Measurements from ENCODE around the gene IQCH.

The IQCH gene

DNA sequence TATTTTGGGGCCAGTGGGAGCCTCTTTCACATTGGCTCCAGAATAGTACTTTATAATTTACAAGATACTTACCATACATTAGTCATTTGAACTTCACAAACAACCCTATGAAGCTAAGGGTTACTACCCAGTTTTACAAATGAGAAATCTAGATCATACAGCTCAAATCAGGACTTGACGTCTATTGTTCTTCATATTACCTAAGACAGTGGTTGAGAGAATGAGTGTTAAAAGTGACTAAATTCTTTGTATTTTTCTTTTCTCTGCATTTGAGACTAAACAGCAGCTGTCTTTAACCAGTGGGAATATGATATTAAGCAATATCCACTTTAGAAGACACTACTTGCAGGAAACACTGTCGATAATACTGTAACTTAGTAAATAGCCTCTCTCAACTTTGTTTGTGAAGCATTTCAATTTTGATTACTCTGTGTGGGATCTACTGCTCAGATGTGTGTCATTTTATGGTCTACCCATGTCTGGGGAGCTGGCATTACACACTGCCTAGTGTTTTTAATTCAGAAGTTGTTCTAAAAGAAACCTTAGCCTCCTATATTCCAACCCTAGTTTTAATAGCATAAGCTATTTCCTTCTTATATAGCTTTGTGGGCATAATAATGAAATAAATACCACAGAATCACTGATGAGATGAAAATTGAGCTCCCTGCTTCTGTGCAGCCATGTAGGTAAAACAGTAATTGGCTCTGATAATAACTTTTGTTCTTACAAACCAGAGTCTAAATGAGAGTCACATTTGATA is 45.9 kb downstream of the IQCH start:
- DNase-seq, result no peak

DNA sequence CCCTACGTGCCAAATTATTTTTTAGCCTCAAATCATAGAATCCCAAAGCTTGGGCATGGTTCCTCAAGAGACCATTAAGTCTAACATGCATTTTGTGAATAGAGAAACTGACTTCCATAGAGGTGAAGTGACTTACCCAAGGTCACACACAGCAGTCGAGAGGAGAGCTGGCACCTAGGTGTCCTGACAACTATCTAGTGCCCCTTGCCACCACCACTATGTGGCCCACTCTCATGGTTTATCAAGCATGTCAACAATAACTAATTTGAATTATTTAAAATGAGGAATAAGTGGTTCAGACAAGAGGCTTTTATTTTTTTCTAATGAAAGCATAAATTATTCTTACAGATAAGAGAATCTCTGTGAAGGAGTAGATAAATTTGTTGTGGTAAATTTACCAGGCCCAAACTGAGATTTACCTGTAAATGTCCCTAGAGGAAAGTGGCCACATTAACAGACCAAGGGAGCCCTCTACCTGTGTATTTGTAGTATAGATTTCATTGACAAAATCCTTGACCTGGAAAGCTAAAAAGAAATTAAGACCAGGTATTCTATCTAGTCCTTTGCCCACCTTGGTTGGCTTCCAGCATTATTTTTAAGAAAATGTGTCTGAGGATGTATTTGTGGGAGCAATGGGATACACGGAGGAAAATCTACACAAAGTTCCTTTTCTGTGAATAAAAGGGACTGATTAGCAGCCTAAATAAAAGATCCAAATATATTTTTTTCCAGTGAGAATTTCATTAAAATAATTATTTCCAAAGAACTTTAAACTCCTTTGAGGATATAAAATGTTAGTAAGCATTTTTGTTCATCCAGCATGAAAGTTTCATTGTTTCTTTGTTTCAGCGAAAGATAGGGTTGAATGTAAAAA is 49.1 kb downstream of the IQCH start:
- DNase-seq, result peak in 1 of 51 donors; percentile 0

- DNase-seq, result no peak
Measured at GRCh38 chr15:67304778-67305177, 50.2 kb downstream of the IQCH start.

DNA sequence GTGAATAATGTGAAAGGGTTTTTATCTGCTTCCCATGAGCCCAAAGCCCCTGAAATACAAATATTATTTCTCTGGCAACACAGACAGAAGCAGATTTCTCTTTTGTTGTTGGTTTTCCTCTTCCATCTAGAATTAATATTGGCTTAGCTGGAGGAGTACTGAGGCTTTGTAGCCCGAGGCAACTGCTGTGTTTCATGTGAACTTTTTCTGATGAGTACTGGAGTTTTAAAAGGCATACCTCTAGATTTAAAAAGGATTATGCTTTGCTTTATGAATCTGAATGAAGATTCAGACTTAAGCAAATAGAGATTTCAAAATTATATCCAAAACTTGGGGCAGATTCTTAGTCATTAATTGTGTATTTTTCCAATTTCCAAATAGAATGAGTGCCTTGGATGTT is 50.9 kb downstream of the IQCH start:
- DNase-seq, result no peak

DNA sequence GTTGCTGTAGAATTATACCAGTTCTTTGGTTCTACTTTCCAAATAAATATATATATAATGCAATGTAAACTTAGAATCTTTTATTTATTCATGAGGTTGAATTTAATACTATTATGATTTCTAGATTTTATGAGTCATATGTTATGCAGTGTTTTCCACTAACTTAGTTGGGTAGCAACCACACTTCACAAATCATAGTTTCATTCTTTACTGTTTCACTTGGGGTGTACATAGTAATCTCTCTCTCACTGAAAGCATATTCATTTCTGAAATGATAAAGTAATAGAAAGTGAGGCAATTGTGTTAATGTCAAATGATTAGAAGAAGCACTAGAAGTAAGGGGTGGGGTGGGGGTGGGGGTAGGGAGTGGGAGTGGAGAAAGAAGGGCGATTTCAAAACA is 52.6 kb downstream of the IQCH start:
- DNase-seq, result no peak

DNA sequence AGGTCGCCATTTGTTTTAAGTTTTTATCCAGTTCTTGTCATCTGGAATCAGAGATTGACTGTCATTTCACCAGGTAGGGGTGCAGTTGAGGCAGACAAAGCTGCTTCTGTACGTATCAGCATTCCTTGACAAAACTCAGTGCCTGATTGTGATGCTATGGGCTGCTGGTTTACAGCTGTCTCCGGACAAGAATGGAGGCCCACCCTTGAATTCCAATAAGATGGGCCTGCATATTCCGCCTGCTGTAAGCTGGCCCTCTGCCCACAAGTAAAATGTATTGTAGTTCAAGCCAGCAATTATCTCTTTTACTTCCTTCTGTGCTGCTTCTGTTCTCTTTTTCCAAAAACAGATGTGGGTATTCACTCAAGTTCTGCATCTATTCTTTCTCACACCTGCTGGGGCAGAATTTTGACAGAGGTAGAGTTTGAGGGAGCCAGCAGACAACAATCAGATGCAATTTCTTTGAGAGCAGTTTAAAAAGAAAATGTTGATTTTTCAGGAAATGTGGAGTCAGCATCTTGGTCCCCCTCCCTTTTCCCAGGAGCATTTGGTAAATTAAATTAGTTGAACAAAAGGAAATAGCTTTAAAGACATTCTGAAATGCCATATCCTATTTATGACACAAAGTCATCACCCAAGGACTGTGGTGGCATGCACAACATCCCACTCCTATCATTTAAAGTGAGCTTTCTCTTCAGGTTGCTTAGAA is 53.5 kb downstream of the IQCH start:
- DNase-seq, result peak in 1 of 51 donors; percentile 1

- no peak for DNase-seq
Measured at GRCh38 chr15:67311731-67312130, 57.1 kb downstream of the IQCH start.

DNA sequence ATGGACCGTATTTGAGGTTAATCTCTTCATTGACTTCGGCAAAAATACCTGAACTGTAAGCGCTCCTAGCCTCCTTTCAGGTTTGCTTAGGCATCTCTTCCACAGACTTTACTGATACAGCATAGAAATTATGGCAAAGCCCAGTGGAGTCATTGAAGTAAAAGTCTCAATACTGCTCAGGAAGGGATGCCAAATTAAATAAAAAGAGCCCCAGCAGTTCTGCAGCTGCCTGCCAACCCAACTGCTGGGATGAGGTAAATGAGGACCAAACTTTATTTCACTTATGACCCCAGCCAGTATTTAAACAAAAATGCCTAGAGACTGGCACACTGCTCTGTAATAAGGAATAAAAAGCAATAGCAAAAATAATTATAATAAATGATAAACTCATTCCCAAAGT is 65.4 kb downstream of the IQCH start:
- no peak for DNase-seq

- DNase-seq, result no peak
Measured at GRCh38 chr15:67321352-67321751, 66.8 kb downstream of the IQCH start.

DNA sequence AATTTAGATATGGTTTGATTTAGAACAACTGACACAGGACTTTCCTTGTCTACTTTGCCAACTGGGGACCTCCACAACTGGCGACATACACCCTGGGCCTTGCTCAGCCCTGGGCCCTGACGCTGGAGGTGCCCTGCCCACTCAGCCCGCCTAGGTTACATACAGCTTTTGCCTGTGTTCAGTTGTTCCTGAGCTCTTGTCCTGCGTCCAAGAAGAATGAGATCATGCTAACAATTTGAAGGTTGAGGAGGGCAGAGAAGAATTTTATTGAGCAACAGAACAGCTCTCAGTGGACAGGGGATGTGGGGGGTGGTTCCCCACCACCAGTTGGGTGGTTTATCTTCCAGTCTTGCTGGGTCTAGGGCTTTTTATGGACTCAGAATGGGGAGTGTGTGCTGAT is 67.9 kb downstream of the IQCH start:
- no peak for DNase-seq

- DNase-seq, result no peak
Measured at GRCh38 chr15:67327312-67327711, 72.7 kb downstream of the IQCH start.

- no peak for DNase-seq
Measured at GRCh38 chr15:67327737-67328136, 73.2 kb downstream of the IQCH start.

DNA sequence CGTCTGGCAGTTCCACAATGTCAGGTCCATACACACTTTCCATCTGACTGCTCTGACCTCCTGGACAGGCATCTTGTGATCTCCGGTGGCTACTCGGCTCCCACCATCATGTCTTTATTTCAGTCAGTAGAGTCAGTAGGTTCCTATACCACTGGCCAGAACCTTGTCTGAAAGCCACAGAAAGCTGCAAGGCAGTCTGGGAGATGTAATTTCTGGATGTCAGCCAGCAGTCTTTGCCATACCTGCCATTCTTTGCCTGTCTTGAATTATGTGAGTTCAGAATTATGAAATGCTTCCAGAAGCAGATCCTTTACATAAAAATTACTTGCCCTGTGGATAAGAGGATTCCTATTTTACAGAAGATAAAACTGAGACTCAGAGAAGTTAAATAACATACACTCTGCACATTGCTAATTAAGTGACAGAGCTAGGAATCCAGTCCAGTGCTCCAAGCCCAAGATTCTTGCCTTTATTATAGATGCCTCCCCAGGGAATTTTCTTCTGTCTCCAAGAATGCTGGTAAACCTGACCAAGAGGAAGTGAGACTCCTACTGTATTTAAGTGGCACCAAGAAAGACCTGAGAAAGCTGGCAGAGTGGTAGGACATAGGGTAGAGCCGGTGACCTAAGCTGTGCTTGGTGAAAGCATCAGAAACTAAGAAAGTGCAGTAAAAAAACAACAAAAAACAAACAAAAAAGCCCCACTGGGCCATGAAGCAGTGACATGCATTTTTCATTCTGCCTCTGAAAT is 75.6 kb downstream of the IQCH start:
- no peak for DNase-seq

GRCh38 chr15:67331676-67332075 is 77.1 kb downstream of the IQCH start:
- no peak for DNase-seq

GRCh38 chr15:67335026-67335425 is 80.4 kb downstream of the IQCH start:
- no peak for DNase-seq

DNA sequence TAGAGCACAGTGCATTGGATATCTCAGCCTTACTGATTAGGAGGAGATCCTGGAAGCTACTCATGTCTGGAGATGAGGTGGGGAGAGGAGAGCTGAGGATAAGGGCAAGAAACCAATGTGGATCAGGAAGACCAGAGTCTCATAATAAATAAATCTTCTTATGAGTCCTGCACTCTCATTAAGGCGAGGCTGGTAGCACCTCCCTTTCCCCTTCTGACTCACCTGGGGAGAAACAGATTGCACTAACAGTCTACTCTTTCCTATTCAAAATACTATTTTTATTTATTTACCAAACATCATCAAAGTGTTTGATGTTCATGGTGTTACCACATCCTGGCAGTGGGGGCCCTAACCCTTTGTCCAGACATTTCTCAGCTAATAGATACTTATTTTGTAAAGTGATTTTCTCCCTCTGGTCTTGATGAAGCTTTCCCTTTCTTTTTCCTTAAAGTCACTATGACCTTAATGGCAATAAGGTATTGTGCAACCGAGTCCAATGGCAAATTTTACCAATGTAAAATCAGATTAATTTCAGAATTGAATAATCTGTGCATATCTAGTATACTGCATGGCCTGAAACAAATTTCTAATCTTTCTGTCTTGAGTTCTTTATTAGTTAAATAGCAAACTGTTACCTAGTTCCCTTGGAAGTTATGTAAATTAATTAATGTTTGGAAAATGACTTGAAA is 81.1 kb downstream of the IQCH start:
- DNase-seq, result no peak

GRCh38 chr15:67340630-67341029 is 86.0 kb downstream of the IQCH start:
- DNase-seq, result no peak

GRCh38 chr15:67341539-67341938 is 87.0 kb downstream of the IQCH start:
- DNase-seq, result no peak

GRCh38 chr15:67343206-67343605 is 88.6 kb downstream of the IQCH start:
- no peak for DNase-seq

- no peak for DNase-seq
Measured at GRCh38 chr15:67349634-67350033, 95.0 kb downstream of the IQCH start.

- DNase-seq, result no peak
Measured at GRCh38 chr15:67350042-67350441, 95.5 kb downstream of the IQCH start.

Measured in hypothalamus (tissue), 51 donors.